Amniotic epithelial cell (primary cell): ENCODE measurements around the gene ANO2.
"Not testable (repeated sequence)": the region's sequence is repeated elsewhere in the genome, so short reads cannot be mapped to it uniquely, and the experiment has no call there.

Experiments
- DNase-seq: peaks from one replicate; pipeline ENCODE4 v3.0.0-alpha.2; 2010; ENCODE audit warnings: low read depth

Gene ANO2

GRCh38 chr12:5720381-5721005, 224.6 kb downstream of the ANO2 start:
- DNase-seq = no peak

- DNase-seq = no peak
Observed at GRCh38 chr12:5718680-5719079, 226.4 kb downstream of the ANO2 start.

GRCh38 chr12:5718073-5718472, 227.0 kb downstream of the ANO2 start:
- no peak for DNase-seq

- no peak for DNase-seq
Observed at GRCh38 chr12:5716976-5717375, 228.1 kb downstream of the ANO2 start.

- DNase-seq = no peak
Observed at GRCh38 chr12:5716201-5716600, 228.9 kb downstream of the ANO2 start.

GRCh38 chr12:5715021-5715420, 230.0 kb downstream of the ANO2 start:
- no peak for DNase-seq

GRCh38 chr12:5713599-5714081, 231.4 kb downstream of the ANO2 start:
- DNase-seq = no peak

- DNase-seq = no peak
Observed at GRCh38 chr12:5710260-5710878, 234.7 kb downstream of the ANO2 start.

- no peak for DNase-seq
Observed at GRCh38 chr12:5708371-5708770, 236.7 kb downstream of the ANO2 start.

- DNase-seq = no peak
Observed at GRCh38 chr12:5706247-5706646, 238.8 kb downstream of the ANO2 start.

GRCh38 chr12:5705791-5706190, 239.3 kb downstream of the ANO2 start:
- DNase-seq = no peak

- no peak for DNase-seq
Observed at GRCh38 chr12:5694759-5695409, 250.2 kb downstream of the ANO2 start.

- no peak for DNase-seq
Observed at GRCh38 chr12:5692850-5693249, 252.2 kb downstream of the ANO2 start.

- no peak for DNase-seq
Observed at GRCh38 chr12:5691943-5692342, 253.1 kb downstream of the ANO2 start.

- no peak for DNase-seq
Observed at GRCh38 chr12:5690240-5690639, 254.8 kb downstream of the ANO2 start.

- no peak for DNase-seq
Observed at GRCh38 chr12:5689773-5690172, 255.3 kb downstream of the ANO2 start.

- no peak for DNase-seq
Observed at GRCh38 chr12:5688226-5688625, 256.8 kb downstream of the ANO2 start.

- DNase-seq = no peak
Observed at GRCh38 chr12:5685935-5686334, 259.1 kb downstream of the ANO2 start.

GRCh38 chr12:5684989-5685388, 260.1 kb downstream of the ANO2 start:
- DNase-seq = no peak

- no peak for DNase-seq
Observed at GRCh38 chr12:5682581-5682980, 262.5 kb downstream of the ANO2 start.

- DNase-seq = no peak
Observed at GRCh38 chr12:5678176-5678575, 266.9 kb downstream of the ANO2 start.

GRCh38 chr12:5669624-5670023, 275.4 kb downstream of the ANO2 start:
- not testable (repeated sequence) for DNase-seq

- peak; percentile 0 for DNase-seq
Observed at GRCh38 chr12:5665615-5666014, 279.4 kb downstream of the ANO2 start.
